HCEC 1CT (cell line): ENCODE data around the gene HHIPL1.

Source experiments
- DNase-seq: peaks from one replicate; pipeline ENCODE4 v3.0.0-alpha.2; 2017

Gene HHIPL1

GRCh38 chr14:99663386-99664057 is 18.6 kb downstream of the HHIPL1 start:
- no peak for DNase-seq

GRCh38 chr14:99664058-99664936 is 19.4 kb downstream of the HHIPL1 start:
- DNase-seq: no peak

- no peak for DNase-seq
Measured at GRCh38 chr14:99664937-99665273, 20.0 kb downstream of the HHIPL1 start.

GRCh38 chr14:99666533-99666932 is 21.6 kb downstream of the HHIPL1 start:
- no peak for DNase-seq

GRCh38 chr14:99667045-99667444 is 22.1 kb downstream of the HHIPL1 start:
- no peak for DNase-seq

- DNase-seq: no peak
Measured at GRCh38 chr14:99667821-99668220, 22.9 kb downstream of the HHIPL1 start.

- no peak for DNase-seq
Measured at GRCh38 chr14:99668307-99669295, 23.7 kb downstream of the HHIPL1 start.

GRCh38 chr14:99670361-99671234 is 25.7 kb downstream of the HHIPL1 start:
- DNase-seq: no peak

GRCh38 chr14:99671235-99672224 is 26.6 kb downstream of the HHIPL1 start:
- no peak for DNase-seq

GRCh38 chr14:99672506-99673304 is 27.8 kb downstream of the HHIPL1 start:
- DNase-seq: no peak

GRCh38 chr14:99673305-99674063 is 28.6 kb downstream of the HHIPL1 start:
- no peak for DNase-seq

GRCh38 chr14:99674064-99674650 is 29.2 kb downstream of the HHIPL1 start:
- no peak for DNase-seq

GRCh38 chr14:99674776-99675381 is 29.9 kb downstream of the HHIPL1 start:
- no peak for DNase-seq

- no peak for DNase-seq
Measured at GRCh38 chr14:99675382-99675835, 30.5 kb downstream of the HHIPL1 start.

- no peak for DNase-seq
Measured at GRCh38 chr14:99675951-99676350, 31.0 kb downstream of the HHIPL1 start.

GRCh38 chr14:99676657-99677056 is 31.7 kb downstream of the HHIPL1 start:
- no peak for DNase-seq

- DNase-seq: no peak
Measured at GRCh38 chr14:99677231-99678140, 32.6 kb downstream of the HHIPL1 start.
